PC-9 (cell line): Measurements from ENCODE around the gene C2orf74. TPM values are rescaled to one million over a fixed set of nuclear protein-coding genes. Genes with fewer than 3 reads are reported as not detected.

Source experiments
- Bru-seq: library from RNA; stranded (reverse); fragments of 400-500 nt; gene quantifications from one replicate; lab custom pipeline; 2021; lab: Mats Ljungman, UMichigan
- BruChase-seq, 2 experiments: library from RNA; stranded (reverse); fragments of 400-500 nt; gene quantifications; one replicate each; lab custom pipeline; 2021; lab: Mats Ljungman, UMichigan
- BruUV-seq: library from RNA; stranded (reverse); fragments of 400-500 nt; replicated peaks from 2 replicates; lab custom pipeline; 2021; lab: Mats Ljungman, UMichigan
- CTCF ChIA-PET: fragments of 300-600 bp; sonication (Branson Sonifier 250); formaldehyde crosslinking; loops from one replicate; lab custom pipeline; 2022; ENCODE audit warnings: antibody characterized with exemption; lab: Charles Lee
- POLR2A ChIA-PET: fragments of 300-600 bp; sonication (Branson Sonifier 250); formaldehyde crosslinking; loops from one replicate; lab custom pipeline; 2022; ENCODE audit warnings: antibody characterized with exemption; ENCODE audit not compliant: unreplicated experiment; lab: Charles Lee
- DNase-seq, 2 experiments: peaks; one replicate each; pipeline versions ENCODE4 v3.0.0 to v3.0.0-alpha.2; 2015 to 2022; ENCODE audit warnings: mixed read lengths in 1 of 2
- H2AFZ ChIP-seq: fragments of 200-600 bp; sonication (generic); 2 replicates; pipeline ENCODE4 v1.8.1; 2017; ENCODE audit warnings: antibody characterized with exemption
- H3F3A ChIP-seq: fragments of 200-600 bp; sonication (generic); 2 replicates; pipeline ENCODE4 v1.8.1; 2017; ENCODE audit warnings: antibody characterized with exemption, mild to moderate bottlenecking, low read depth; ENCODE audit not compliant: insufficient read depth
- H3K27ac ChIP-seq: fragments of 200-600 bp; sonication (generic); 2 replicates; pipeline ENCODE4 v1.6.1; 2016; ENCODE audit warnings: mixed run types
- H3K27me3 ChIP-seq: fragments of 200-600 bp; sonication (generic); 2 replicates; pipeline ENCODE4 v1.6.1; 2016; ENCODE audit warnings: low read depth, mixed run types; ENCODE audit not compliant: insufficient read depth
- H3K36me3 ChIP-seq: fragments of 200-600 bp; sonication (generic); 2 replicates; pipeline ENCODE4 v1.6.1; 2016; ENCODE audit warnings: low read depth, mixed run types
- H3K4me1 ChIP-seq: fragments of 200-600 bp; sonication (generic); replicated peaks from 2 replicates; pipeline ENCODE4 v1.6.1; 2016; ENCODE audit warnings: mixed run types; ENCODE audit not compliant: insufficient read depth
- H3K4me2 ChIP-seq: fragments of 200-600 bp; sonication (generic); 2 replicates; pipeline ENCODE4 v1.6.1; 2017; ENCODE audit warnings: mixed run types
- H3K4me3 ChIP-seq: fragments of 200-600 bp; sonication (generic); 2 replicates; pipeline ENCODE4 v1.6.1; 2016; ENCODE audit warnings: mixed run types
- H3K79me2 ChIP-seq: fragments of 200-600 bp; sonication (generic); 2 replicates; pipeline ENCODE4 v1.6.1; 2017; ENCODE audit warnings: low read depth, mixed run types
- H3K9me2 ChIP-seq: fragments of 200-600 bp; sonication (generic); 2 replicates; pipeline ENCODE4 v1.8.1; 2017; ENCODE audit warnings: mild to moderate bottlenecking; ENCODE audit not compliant: insufficient read depth
- H3K9me3 ChIP-seq: fragments of 200-600 bp; sonication (generic); 2 replicates; pipeline ENCODE4 v1.8.1; 2016; ENCODE audit warnings: low read depth; ENCODE audit not compliant: insufficient read depth
- H4K20me1 ChIP-seq: fragments of 200-600 bp; sonication (generic); 2 replicates; pipeline ENCODE4 v1.8.1; 2017; ENCODE audit not compliant: insufficient read depth
- EZH2 ChIP-seq: fragments of 200-600 bp; sonication (generic); IDR thresholded peaks from 2 replicates; pipeline ENCODE4 v1.8.0; 2017; ENCODE audit warnings: antibody characterized with exemption, low read depth
- intact Hi-C: fragments of 100-400 bp; cut with micrococcal nuclease; formaldehyde crosslinking; loops from one replicate; pipeline ENCODE4 v1.10.0; 2022; ENCODE audit not compliant: unreplicated experiment
- long read RNA-seq: library from polyadenylated mRNA; stranded (forward); transcript quantifications from one replicate; pipeline ENCODE4 v2.0.0, GENCODE V29; 2022
- total RNA-seq: library from RNA; stranded (reverse); gene quantifications from 2 replicates; pipeline ENCODE4 v1.2.3, GENCODE V29; 2021
- TF ChIP-seq, protein P1 (sequence below): fragments of 200-600 bp; sonication (generic); conservative IDR thresholded peaks from 2 replicates; pipeline ENCODE4 v1.6.1; 2017; ENCODE audit warnings: mixed run types, antibody characterized with exemption, mild to moderate bottlenecking, moderate library complexity

The C2orf74 gene
- total RNA-seq = 19.2 and 22.6 TPM in 2 replicates
- percentile 66 among the genes with signal in this experiment for Bru-seq, nascent RNA
- BruChase-seq, experiment 1, labeled RNA remaining after a 2-hour chase = percentile 59 among the genes with signal in this experiment
- BruChase-seq, experiment 2, labeled RNA remaining after a 6-hour chase = percentile 64 among the genes with signal in this experiment
- long read RNA-seq, transcript C2orf74-202 (4 exons, 879 nt) = major isoform, 16 of 47 reads
- long read RNA-seq, partial matches to known transcripts = 1 of 47 reads
- long read RNA-seq, other reads (novel, unspliced or antisense) = 29 of 47 reads

DNA sequence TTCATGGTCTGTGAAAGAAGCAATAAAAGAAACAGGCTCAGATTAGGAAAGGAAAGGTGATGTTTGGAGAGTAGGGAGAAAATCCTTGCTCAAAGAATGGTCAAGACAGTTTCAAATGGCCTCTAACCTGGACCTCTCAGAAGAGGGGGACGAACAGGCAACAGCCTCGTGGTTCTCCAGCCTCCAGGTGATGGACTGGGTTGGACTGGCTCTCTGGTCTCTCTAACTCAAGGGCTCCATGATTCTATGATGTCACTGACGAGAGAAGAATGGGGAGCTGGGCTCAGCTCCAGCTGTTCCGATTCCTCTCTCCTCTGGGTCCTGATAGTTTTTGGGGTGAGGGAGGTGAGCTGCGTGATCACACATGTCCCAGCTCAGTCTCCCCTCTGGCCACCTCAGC is at the start of gene C2orf74:
Gene C2orf74 (plus strand): TSS at position 301 of the 400 bp plus-strand sequence. CDS start 327 bp downstream, outside the sequence.
- no peaks in the 10 kb centered on the region for H3K27me3 ChIP-seq
- no TSS peak for BruUV-seq
- no peak within 1 kb of the TSS for H3K27ac ChIP-seq
- H3K36me3 ChIP-seq = peaks cover 21% of the 10 kb centered on the region; the same call in 1 of the 2 replicates
- H3K9me2 ChIP-seq = no peaks in the 10 kb centered on the region
- no peaks in the 10 kb centered on the region for H3K4me1 ChIP-seq
- CTCF ChIA-PET = no interaction called here
- intact Hi-C loops = no loop called here
- no peaks in the 10 kb centered on the region for H4K20me1 ChIP-seq
- H3K4me2 ChIP-seq = no peak within 1 kb of the TSS
- H3K9me3 ChIP-seq = peaks cover 4% of the 10 kb centered on the region; the same call in 1 of the 2 replicates
- no peak within 1 kb of the TSS for H3K4me3 ChIP-seq
- H3K79me2 ChIP-seq = no peaks in the 10 kb centered on the region
- TF ChIP-seq, protein P1, sequence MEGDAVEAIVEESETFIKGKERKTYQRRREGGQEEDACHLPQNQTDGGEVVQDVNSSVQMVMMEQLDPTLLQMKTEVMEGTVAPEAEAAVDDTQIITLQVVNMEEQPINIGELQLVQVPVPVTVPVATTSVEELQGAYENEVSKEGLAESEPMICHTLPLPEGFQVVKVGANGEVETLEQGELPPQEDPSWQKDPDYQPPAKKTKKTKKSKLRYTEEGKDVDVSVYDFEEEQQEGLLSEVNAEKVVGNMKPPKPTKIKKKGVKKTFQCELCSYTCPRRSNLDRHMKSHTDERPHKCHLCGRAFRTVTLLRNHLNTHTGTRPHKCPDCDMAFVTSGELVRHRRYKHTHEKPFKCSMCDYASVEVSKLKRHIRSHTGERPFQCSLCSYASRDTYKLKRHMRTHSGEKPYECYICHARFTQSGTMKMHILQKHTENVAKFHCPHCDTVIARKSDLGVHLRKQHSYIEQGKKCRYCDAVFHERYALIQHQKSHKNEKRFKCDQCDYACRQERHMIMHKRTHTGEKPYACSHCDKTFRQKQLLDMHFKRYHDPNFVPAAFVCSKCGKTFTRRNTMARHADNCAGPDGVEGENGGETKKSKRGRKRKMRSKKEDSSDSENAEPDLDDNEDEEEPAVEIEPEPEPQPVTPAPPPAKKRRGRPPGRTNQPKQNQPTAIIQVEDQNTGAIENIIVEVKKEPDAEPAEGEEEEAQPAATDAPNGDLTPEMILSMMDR = no peak
- TF ChIP-seq EZH2 = no peak
- H3F3A ChIP-seq = no peaks in the 10 kb centered on the region
- POLR2A ChIA-PET = no interaction called here
- DNase-seq = no peak
- no peak within 1 kb of the TSS for H2AFZ ChIP-seq

DNA sequence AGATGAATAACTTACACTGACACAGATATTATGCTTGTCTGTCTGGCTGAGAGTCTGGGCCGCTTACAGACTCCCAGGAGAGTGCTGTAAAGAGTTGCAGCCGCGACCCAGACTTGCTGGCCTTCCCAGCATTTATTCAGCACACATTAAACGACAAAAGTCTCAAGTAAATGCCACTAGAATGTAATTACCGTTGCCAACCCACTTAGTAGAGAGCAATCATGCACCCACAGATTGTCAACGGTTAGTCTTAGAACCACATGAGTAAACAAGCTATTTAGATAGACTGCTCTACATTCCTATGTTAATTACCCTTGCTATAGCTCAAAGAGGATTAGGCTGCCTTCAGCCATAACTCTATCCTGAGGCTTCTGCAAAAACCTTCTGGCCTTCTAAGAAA is 47.8 kb upstream of the C2orf74 start:
- no peaks in the 10 kb centered on the region for H3K79me2 ChIP-seq
- ChIA-PET CTCF (no interaction called here), POLR2A (no interaction called here)
- no peaks in the 10 kb centered on the region for H3K36me3 ChIP-seq
- H3K27me3 ChIP-seq = no peaks in the 10 kb centered on the region
- TF ChIP-seq, protein P1 = no peak
- TF ChIP-seq EZH2 = no peak
- intact Hi-C loops = no loop called here
- no TSS peak for BruUV-seq
- H3K27ac ChIP-seq = no peak overlapping the region
- H4K20me1 ChIP-seq = no peaks in the 10 kb centered on the region
- no peaks in the 10 kb centered on the region for H3K9me2 ChIP-seq
- peaks cover 13% of the 10 kb centered on the region for H3K4me1 ChIP-seq
- H3F3A ChIP-seq = peaks cover 7% of the 10 kb centered on the region; the same call in 1 of the 2 replicates
- no peaks in the 10 kb centered on the region for H3K9me3 ChIP-seq
- H3K4me2 ChIP-seq = no peak overlapping the region
- no peak overlapping the region for H2AFZ ChIP-seq
- no peak for DNase-seq
- no peak overlapping the region for H3K4me3 ChIP-seq

DNA sequence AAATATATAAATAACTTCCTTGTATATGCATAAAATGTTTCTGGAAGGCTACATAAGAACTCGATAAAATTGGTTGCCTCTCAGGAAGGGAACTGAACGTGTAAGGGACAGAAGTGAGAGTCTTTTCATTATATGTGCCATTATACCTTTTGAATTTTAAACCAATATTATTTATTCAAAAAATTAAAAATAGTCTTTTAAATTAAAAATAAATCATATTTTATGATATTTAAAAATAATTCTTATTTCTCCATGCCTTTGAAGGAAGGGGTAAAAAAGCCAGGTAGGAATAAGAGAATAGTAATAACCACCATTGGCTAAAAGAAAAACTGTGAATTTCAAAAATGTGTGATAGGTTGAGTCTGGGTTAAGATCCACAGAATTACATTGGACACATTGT is 45.7 kb upstream of the C2orf74 start:
- Histone ChIP-seq H3K4me2 (no peak overlapping the region), H3K9me3 (no peaks in the 10 kb centered on the region), H3F3A (no peaks in the 10 kb centered on the region), H3K9me2 (no peaks in the 10 kb centered on the region), H2AFZ (no peak overlapping the region), H3K36me3 (no peaks in the 10 kb centered on the region), H3K79me2 (no peaks in the 10 kb centered on the region), H3K27me3 (no peaks in the 10 kb centered on the region), H4K20me1 (no peaks in the 10 kb centered on the region), H3K27ac (no peak overlapping the region), H3K4me1 (peaks cover 6% of the 10 kb centered on the region; the same call in 1 of the 2 replicates), H3K4me3 (no peak overlapping the region)
- no peak for TF ChIP-seq EZH2
- no TSS peak for BruUV-seq
- ChIA-PET POLR2A (no interaction called here), CTCF (no interaction called here)
- DNase-seq = no peak
- intact Hi-C loops = no loop called here
